Measurements from ENCODE around the gene MEIOSIN. TPM values are rescaled to one million over a fixed set of nuclear protein-coding genes. Genes with fewer than 3 reads are reported as not detected.
"Not testable (repeated sequence)": the region's sequence is repeated elsewhere in the genome, so short reads cannot be mapped to it uniquely, and the experiment has no call there.

Gene MEIOSIN
- total RNA-seq, 2 donors from 2014 or later, result not detected

DNA sequence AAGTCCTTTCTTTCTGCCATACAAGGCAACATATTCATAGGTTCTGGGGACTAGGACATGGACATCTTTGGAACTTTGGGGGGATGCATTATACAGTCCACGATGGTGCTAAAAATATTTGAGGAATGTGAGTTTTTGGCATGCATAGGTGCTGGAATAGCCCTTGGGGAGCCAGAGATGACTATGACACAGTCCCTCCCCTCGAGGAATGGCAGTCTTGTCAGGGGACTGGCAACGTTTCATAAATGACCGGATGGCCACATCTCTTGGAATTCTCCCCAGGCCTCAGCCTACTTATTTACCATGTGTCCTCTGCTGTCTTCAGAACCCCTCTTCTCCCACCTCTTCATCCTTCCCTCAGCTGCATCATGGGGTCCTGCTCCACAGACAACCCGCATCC lies 13.6 kb downstream of the MEIOSIN start:
- Histone ChIP-seq H3K36me3 (no peaks in the 10 kb centered on the region), H3K27ac (no peak overlapping the region), H3K27me3 (replicated peaks; ENCODE audit: insufficient read depth) (no peaks in the 10 kb centered on the region), H3K4me3 (no peak overlapping the region), H3K9me3 (no peaks in the 10 kb centered on the region), H3K4me1 (ENCODE audit: control insufficient read depth in 1 of 2, low read depth in 2 of 2) (no peaks in the 10 kb centered on the region)
- ATAC-seq (ENCODE audit: insufficient number of reproducible peaks, low FRiP score, low read depth) (no peak), DNase-seq (ENCODE audit: low spot score) (no peak)
- TF ChIP-seq, protein P1, sequence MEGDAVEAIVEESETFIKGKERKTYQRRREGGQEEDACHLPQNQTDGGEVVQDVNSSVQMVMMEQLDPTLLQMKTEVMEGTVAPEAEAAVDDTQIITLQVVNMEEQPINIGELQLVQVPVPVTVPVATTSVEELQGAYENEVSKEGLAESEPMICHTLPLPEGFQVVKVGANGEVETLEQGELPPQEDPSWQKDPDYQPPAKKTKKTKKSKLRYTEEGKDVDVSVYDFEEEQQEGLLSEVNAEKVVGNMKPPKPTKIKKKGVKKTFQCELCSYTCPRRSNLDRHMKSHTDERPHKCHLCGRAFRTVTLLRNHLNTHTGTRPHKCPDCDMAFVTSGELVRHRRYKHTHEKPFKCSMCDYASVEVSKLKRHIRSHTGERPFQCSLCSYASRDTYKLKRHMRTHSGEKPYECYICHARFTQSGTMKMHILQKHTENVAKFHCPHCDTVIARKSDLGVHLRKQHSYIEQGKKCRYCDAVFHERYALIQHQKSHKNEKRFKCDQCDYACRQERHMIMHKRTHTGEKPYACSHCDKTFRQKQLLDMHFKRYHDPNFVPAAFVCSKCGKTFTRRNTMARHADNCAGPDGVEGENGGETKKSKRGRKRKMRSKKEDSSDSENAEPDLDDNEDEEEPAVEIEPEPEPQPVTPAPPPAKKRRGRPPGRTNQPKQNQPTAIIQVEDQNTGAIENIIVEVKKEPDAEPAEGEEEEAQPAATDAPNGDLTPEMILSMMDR (IDR thresholded peaks at IDR 0.05), result no peak

- ATAC-seq (ENCODE audit: insufficient number of reproducible peaks, low FRiP score, low read depth), result no peak
- DNase-seq (ENCODE audit: low spot score), result no peak
- TF ChIP-seq, protein P1 (IDR thresholded peaks at IDR 0.05), result no peak
- H3K9me3 ChIP-seq, result no peaks in the 10 kb centered on the region
- no peak overlapping the region for H3K27ac ChIP-seq
- no peaks in the 10 kb centered on the region for H3K27me3 ChIP-seq (replicated peaks; ENCODE audit: insufficient read depth)
- H3K4me1 ChIP-seq (ENCODE audit: control insufficient read depth in 1 of 2, low read depth in 2 of 2), result no peaks in the 10 kb centered on the region
- H3K4me3 ChIP-seq, result no peak overlapping the region
- no peaks in the 10 kb centered on the region for H3K36me3 ChIP-seq
Observed at GRCh38 chr19:45747513-45747912, 14.3 kb downstream of the MEIOSIN start.

DNA sequence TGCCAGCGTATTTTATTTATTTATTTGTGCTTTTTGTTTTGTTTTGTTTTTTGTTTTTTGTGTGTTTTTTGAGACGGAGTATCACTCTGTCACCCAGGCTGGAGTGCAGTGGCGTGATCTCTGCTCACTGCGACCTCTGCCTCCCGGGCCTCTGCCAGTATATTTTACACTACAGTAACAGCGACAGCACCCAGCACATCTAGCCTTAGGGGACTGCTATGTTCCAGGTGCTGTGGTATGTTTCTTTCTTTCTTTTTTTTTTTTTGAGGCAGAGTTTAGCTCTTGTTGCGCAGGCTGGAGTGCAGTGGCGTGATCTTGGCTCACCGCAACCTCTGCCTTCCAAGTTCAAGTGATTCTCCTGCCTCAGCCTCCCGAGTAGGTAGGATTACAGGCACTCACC lies 18.2 kb downstream of the MEIOSIN start:
- not testable (repeated sequence) for H3K36me3 ChIP-seq; H3K27me3 ChIP-seq (replicated peaks; ENCODE audit: insufficient read depth); H3K27ac ChIP-seq; ATAC-seq (ENCODE audit: insufficient number of reproducible peaks, low FRiP score, low read depth); H3K4me1 ChIP-seq (ENCODE audit: control insufficient read depth in 1 of 2, low read depth in 2 of 2); H3K4me3 ChIP-seq; DNase-seq (ENCODE audit: low spot score); H3K9me3 ChIP-seq

DNA sequence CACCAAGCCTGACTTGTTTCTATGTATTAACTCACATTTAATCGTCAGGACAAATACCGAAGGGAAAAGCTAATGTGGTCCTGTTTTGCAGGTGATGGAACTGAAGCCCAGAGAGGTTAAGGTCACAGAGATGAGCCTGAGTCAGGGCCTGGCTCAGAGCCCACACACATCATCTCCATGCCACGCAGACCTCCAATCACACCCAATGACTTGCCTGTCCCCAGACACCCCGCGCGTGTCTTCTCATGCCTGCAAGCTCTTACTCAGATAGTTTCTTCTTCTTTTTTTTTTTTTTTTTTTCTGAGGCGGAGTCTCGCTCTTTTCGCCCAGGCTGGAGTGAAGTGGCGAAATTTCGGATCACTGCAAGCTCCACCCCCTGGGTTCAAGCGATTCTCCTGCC lies 19.4 kb downstream of the MEIOSIN start:
- Histone ChIP-seq H3K4me1 (ENCODE audit: control insufficient read depth in 1 of 2, low read depth in 2 of 2) (no peaks in the 10 kb centered on the region), H3K27ac (no peak overlapping the region), H3K27me3 (replicated peaks; ENCODE audit: insufficient read depth) (no peaks in the 10 kb centered on the region), H3K36me3 (no peaks in the 10 kb centered on the region), H3K9me3 (no peaks in the 10 kb centered on the region), H3K4me3 (no peak overlapping the region)
- no peak for ATAC-seq (ENCODE audit: insufficient number of reproducible peaks, low FRiP score, low read depth)
- TF ChIP-seq, protein P1 (IDR thresholded peaks at IDR 0.05), result no peak
- no peak for DNase-seq (ENCODE audit: low spot score)

GRCh38 chr19:45753548-45753947 lies 20.3 kb downstream of the MEIOSIN start:
- Histone ChIP-seq H3K4me1 (ENCODE audit: control insufficient read depth in 1 of 2, low read depth in 2 of 2) (no peaks in the 10 kb centered on the region), H3K27ac (no peak overlapping the region), H3K27me3 (replicated peaks; ENCODE audit: insufficient read depth) (no peaks in the 10 kb centered on the region), H3K9me3 (no peaks in the 10 kb centered on the region), H3K36me3 (no peaks in the 10 kb centered on the region), H3K4me3 (no peak overlapping the region)
- ATAC-seq (ENCODE audit: insufficient number of reproducible peaks, low FRiP score, low read depth) (no peak), DNase-seq (ENCODE audit: low spot score) (no peak)
- TF ChIP-seq, protein P1 (IDR thresholded peaks at IDR 0.05), result no peak

- ATAC-seq (ENCODE audit: insufficient number of reproducible peaks, low FRiP score, low read depth), result no peak
- Histone ChIP-seq H3K4me1 (ENCODE audit: control insufficient read depth in 1 of 2, low read depth in 2 of 2) (no peaks in the 10 kb centered on the region), H3K4me3 (no peak overlapping the region), H3K27me3 (replicated peaks; ENCODE audit: insufficient read depth) (no peaks in the 10 kb centered on the region), H3K36me3 (no peaks in the 10 kb centered on the region), H3K9me3 (no peaks in the 10 kb centered on the region), H3K27ac (no peak overlapping the region)
- DNase-seq (ENCODE audit: low spot score), result no peak
- TF ChIP-seq, protein P1 (IDR thresholded peaks at IDR 0.05), result no peak
Observed at GRCh38 chr19:45754323-45754722, 21.1 kb downstream of the MEIOSIN start.
